Nephron (organoid): ENCODE data around the gene SSNA1.

ENCODE experiments used
- H3K27ac Mint-ChIP-seq, 3 experiments: 2 replicates each; pipeline ENCODE4 v1.8.0; 2020; ENCODE audit warnings: mixed read lengths in 3 of 3, mild to moderate bottlenecking in 2 of 3, moderate library complexity in 1 of 3
- H3K27me3 Mint-ChIP-seq: 2 replicates; pipeline ENCODE4 v1.8.0; 2021; ENCODE audit warnings: low read depth, mild to moderate bottlenecking, moderate library complexity, mixed read lengths
- H3K36me3 Mint-ChIP-seq: 2 replicates; pipeline ENCODE4 v1.8.0; 2020; ENCODE audit warnings: low read depth, mixed read lengths
- H3K4me1 Mint-ChIP-seq: 2 replicates; pipeline ENCODE4 v1.8.0; 2020; ENCODE audit warnings: mixed read lengths
- H3K4me3 Mint-ChIP-seq, 3 experiments: 2 replicates each; pipeline ENCODE4 v1.8.0; 2020; ENCODE audit warnings: mild to moderate bottlenecking in 3 of 3, mixed read lengths in 3 of 3, moderate library complexity in 2 of 3
- H3K9me3 Mint-ChIP-seq: 2 replicates; pipeline ENCODE4 v1.8.0; 2020; ENCODE audit warnings: mixed read lengths
- TF ChIP-seq, protein P1 (sequence below), 3 experiments: fragments of 200-600 bp; sonication (generic); IDR thresholded peaks; one replicate each; pipeline ENCODE4 v1.5.0; 2021; ENCODE audit warnings: antibody characterized with exemption in 3 of 3; ENCODE audit not compliant: unreplicated experiment in 3 of 3

Gene SSNA1

DNA sequence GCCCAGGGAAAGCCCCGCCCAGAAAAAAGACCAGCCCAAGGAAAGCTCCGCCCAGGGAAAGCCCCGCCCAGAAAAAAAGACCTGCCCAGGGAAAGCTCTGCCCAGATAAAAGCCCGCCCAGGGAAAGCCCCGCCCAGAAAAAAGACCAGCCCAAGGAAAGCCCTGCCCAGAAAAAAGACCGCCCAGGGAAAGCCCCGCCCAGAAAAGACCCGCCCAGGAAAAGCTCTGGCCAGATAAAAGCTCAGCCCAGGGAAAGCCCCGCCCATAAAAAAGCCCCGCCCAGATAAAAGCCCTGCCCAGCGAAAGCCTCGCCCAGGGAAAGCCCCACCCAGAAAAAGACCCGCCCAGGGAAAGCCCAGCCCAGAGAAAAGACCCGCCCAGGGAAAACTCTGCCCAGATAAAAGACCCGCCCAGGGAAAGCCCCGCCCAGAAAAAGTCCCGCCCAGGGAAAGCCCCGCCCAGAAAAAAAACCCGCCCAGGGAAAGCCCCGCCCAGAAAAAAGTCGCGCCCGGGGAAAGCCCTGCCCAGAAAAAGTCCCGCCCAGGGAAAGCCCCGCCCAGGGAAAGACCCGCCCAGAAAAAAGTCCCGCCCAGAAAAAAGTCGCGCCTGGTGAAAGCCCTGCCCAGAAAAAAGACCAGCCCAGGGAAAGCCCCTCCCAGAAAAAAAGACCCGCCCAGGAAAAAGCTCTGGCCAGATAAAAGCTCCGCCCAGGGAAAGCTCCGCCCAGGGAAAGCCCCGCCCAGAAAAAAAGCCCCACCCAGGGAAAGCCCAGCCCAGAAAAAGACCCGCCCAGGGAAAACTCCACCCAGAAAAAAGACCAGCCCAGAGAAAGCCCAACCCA lies 37.6 kb upstream of the SSNA1 start:
- peaks cover 59% of the 10 kb centered on the region for H3K27me3 Mint-ChIP-seq
- no peaks in the 10 kb centered on the region for H3K4me1 Mint-ChIP-seq
- H3K4me3 Mint-ChIP-seq = no peak overlapping the region
- no peaks in the 10 kb centered on the region for H3K36me3 Mint-ChIP-seq
- TF ChIP-seq, protein P1, sequence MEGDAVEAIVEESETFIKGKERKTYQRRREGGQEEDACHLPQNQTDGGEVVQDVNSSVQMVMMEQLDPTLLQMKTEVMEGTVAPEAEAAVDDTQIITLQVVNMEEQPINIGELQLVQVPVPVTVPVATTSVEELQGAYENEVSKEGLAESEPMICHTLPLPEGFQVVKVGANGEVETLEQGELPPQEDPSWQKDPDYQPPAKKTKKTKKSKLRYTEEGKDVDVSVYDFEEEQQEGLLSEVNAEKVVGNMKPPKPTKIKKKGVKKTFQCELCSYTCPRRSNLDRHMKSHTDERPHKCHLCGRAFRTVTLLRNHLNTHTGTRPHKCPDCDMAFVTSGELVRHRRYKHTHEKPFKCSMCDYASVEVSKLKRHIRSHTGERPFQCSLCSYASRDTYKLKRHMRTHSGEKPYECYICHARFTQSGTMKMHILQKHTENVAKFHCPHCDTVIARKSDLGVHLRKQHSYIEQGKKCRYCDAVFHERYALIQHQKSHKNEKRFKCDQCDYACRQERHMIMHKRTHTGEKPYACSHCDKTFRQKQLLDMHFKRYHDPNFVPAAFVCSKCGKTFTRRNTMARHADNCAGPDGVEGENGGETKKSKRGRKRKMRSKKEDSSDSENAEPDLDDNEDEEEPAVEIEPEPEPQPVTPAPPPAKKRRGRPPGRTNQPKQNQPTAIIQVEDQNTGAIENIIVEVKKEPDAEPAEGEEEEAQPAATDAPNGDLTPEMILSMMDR (IDR thresholded peaks at IDR 0.05; ENCODE audit: unreplicated experiment in 3 of 3) = no peak
- no peak overlapping the region for H3K27ac Mint-ChIP-seq
- no peaks in the 10 kb centered on the region for H3K9me3 Mint-ChIP-seq

DNA sequence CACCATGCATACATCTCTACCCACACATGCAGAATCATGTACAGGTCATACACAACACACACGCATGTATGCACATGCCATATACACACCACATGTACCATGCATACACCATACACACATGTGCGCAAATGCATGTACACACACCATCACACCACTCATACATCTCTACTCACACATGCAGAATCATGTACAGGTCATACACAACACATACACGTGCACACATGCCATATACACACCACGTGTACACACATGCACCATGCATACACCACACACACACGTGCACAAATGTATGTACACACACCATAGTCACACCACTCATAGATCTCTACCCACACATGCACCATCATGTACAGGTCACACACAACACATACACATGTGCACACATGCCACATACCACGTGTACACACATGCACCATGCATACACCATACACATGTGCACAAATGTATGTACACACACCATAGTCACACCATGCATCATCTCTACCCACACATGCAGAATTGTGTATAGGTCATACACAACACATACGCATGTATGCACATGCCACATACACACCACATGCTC lies 35.6 kb upstream of the SSNA1 start:
- Mint-ChIP-seq H3K9me3 (no peaks in the 10 kb centered on the region), H3K4me1 (no peaks in the 10 kb centered on the region), H3K27ac (no peak overlapping the region), H3K27me3 (peaks cover 69% of the 10 kb centered on the region), H3K36me3 (no peaks in the 10 kb centered on the region), H3K4me3 (no peak overlapping the region)
- TF ChIP-seq, protein P1 (IDR thresholded peaks at IDR 0.05; ENCODE audit: unreplicated experiment in 3 of 3) = no peak

DNA sequence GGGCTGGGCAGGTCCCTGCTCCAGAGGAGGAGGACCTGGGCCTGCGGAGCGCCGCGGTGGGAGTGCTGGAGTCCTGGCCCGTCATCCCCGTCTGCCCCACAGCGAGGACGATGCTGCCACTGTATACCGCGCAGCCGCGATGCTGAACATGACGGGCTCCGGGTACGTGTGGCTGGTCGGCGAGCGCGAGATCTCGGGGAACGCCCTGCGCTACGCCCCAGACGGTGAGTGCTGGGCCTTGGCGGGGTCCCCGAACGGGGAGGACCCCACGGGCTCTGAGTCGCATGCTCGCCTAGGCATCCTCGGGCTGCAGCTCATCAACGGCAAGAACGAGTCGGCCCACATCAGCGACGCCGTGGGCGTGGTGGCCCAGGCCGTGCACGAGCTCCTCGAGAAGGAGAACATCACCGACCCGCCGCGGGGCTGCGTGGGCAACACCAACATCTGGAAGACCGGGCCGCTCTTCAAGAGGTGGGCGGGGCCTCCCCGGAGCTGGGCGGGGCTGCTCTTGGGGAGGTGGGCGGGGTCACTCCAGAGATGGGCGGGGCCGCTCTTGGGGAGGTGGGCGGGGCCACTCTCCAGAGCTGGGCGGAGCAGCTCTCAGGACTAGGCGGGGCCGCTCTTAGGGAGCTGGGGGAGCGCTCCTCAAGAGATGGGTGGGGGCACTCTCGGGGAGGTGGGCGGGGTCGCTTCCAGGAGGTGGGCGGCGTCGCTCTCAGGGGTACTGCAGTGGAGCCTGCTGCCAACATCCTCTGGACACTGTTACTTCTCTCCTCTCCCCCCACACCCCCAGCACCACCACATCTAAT lies 31.7 kb upstream of the SSNA1 start:
- Mint-ChIP-seq H3K9me3 (no peaks in the 10 kb centered on the region), H3K36me3 (no peaks in the 10 kb centered on the region), H3K4me1 (no peaks in the 10 kb centered on the region), H3K4me3 (no peak overlapping the region), H3K27me3 (peaks cover 76% of the 10 kb centered on the region), H3K27ac (no peak overlapping the region)
- TF ChIP-seq, protein P1 (IDR thresholded peaks at IDR 0.05; ENCODE audit: unreplicated experiment in 3 of 3) = no peak

DNA sequence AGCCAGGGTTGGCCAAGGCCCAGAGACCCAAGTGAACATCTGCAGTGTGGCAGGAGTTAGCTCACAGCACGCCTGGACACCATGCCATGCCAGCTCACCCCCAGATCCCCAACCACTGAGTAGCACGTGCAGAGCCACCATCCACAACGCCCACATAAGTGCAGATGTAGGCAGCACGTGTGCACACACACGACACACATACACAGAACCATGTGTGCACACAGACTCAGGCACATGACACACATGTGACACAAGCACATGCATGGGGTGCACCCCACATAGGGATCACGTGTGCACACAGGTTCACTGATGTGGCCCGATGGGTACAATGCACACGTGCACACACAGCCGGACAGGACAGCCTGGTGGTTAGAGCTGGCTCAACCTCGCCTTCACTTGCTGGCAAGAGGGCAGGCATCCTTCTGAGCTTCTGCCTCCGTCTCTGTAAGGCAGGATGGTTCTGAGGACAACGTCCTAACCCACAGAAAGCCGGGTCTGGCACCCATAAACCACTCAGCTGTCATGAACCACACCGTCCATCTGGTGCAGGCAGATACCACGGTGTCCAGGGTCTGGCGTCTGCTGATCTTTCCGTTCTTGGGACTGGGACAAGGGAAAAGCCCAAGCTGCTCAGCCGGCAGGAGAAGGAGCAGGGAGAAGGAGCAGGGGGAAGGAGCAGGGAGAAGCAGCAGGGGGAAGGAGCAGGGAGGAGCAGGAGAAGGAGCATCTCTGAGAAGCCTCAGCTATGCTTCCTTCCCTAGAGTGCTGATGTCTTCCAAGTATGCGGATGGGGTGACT lies 30.7 kb upstream of the SSNA1 start:
- H3K9me3 Mint-ChIP-seq = no peaks in the 10 kb centered on the region
- no peak overlapping the region for H3K27ac Mint-ChIP-seq
- H3K36me3 Mint-ChIP-seq = no peaks in the 10 kb centered on the region
- H3K4me1 Mint-ChIP-seq = no peaks in the 10 kb centered on the region
- TF ChIP-seq, protein P1 (IDR thresholded peaks at IDR 0.05; ENCODE audit: unreplicated experiment in 3 of 3) = no peak
- H3K4me3 Mint-ChIP-seq = no peak overlapping the region
- peaks cover 79% of the 10 kb centered on the region for H3K27me3 Mint-ChIP-seq

DNA sequence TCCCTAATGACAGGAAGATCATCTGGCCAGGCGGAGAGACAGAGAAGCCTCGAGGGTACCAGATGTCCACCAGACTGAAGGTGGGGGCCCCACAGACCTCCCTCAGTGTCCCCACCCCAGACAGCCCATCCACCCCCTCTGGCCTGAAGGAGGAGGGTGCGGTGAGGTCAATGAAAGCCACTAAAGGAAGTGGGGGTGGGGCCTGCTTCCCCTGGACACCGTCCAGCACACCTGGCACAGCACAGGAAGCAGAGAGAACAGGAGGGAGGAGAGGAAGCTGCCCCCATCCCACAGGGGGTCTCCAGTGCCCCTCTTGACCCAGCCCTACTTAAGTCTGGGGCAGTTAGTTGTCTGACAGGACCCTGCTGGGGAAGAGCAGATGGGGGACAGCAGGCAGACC lies 29.9 kb upstream of the SSNA1 start:
- no peaks in the 10 kb centered on the region for H3K36me3 Mint-ChIP-seq
- H3K27me3 Mint-ChIP-seq = peaks cover 87% of the 10 kb centered on the region
- no peak overlapping the region for H3K27ac Mint-ChIP-seq
- H3K9me3 Mint-ChIP-seq = no peaks in the 10 kb centered on the region
- TF ChIP-seq, protein P1 (IDR thresholded peaks at IDR 0.05; ENCODE audit: unreplicated experiment in 3 of 3) = no peak
- no peak overlapping the region for H3K4me3 Mint-ChIP-seq
- H3K4me1 Mint-ChIP-seq = no peaks in the 10 kb centered on the region
